A549 treated with AZD9567 at 1 μM for 4 hours (cell line): ENCODE measurements around the gene LMX1A. TPM values are rescaled to one million over a fixed set of nuclear protein-coding genes. Genes with fewer than 3 reads are reported as not detected.

Experiments
- total RNA-seq: library from RNA; stranded (reverse); fragments of 200-300 nt; extraction: Qiagen RNA extraction; gene quantifications from 5 replicates; pipeline ENCODE4 v1.2.3, GENCODE V29; 2022; ENCODE audit not compliant: insufficient read depth

The LMX1A gene
- not detected in 5 replicates for total RNA-seq

DNA sequence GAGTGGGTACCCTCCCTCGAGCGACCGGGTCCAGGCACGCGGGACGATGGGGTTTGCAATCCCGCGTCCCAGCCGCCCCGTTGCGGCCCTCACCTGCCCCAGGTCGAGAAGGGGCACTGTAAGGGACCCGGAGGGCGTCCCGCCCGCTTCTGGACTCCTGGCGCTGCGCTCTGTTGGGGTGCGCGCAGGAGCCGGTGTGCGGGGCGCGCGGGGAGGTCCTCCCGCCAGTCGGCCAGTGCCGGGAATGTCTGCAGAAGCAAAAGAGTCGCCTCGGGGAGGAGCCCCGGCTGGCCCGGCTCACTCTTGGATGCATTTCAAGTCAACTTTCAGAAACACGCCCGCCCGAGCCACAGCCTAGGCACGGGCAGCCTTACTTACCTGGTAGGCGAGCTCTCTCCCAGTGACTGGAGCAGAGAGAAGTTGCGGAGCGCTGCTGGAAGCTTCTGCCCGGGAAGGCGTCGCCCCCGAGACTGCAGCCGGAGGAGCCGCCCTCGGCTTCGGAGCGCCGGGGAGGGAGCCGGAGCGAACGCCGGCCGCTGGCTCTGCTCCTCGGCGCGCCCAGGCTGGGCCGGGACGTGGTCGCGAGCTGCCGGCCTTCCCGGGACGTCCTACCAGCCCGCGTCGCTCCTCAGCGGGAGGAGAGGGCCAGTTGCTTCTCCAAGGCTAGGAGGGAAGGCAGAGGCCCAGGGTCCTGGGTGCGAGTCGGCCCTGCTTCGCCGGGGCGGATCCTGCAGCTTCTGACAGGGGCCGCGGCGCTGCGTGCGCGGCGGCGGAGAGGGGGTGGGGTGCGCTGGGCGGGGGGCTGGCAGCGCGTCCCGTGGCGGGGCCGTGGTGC is at the start of gene LMX1A:
LMX1A (minus strand) TSS at position 739 of the 835 bp plus-strand sequence. CDS start 1,156 bp downstream, outside the sequence.

Other genes starting within 250 kb of the LMX1A start
- not detected in 5 replicates for gene RXRG, start 88.4 kb upstream of the LMX1A start, total RNA-seq
- not detected in 5 replicates for gene LRRC52, start 187.3 kb upstream of the LMX1A start, total RNA-seq